ENCODE results near the gene MEI1.
"Not testable (repeated sequence)": the region's sequence is repeated elsewhere in the genome, so short reads cannot be mapped to it uniquely, and the experiment has no call there.

Gene MEI1

GRCh38 chr22:41681616-41682015 is 17.7 kb upstream of the MEI1 start:
- DNase-seq (ENCODE audit: low read depth, low spot score), result no peak

GRCh38 chr22:41682033-41682807 is 17.1 kb upstream of the MEI1 start:
- DNase-seq (ENCODE audit: low read depth, low spot score), result no peak

- no peak for DNase-seq (ENCODE audit: low read depth, low spot score)
Measured at GRCh38 chr22:41683052-41683451, 16.3 kb upstream of the MEI1 start.

- DNase-seq (ENCODE audit: low read depth, low spot score), result no peak
Measured at GRCh38 chr22:41683616-41684015, 15.7 kb upstream of the MEI1 start.

GRCh38 chr22:41684194-41684593 is 15.1 kb upstream of the MEI1 start:
- DNase-seq (ENCODE audit: low read depth, low spot score), result no peak

GRCh38 chr22:41686890-41687289 is 12.4 kb upstream of the MEI1 start:
- DNase-seq (ENCODE audit: low read depth, low spot score), result not testable (repeated sequence)

- DNase-seq (ENCODE audit: low read depth, low spot score), result no peak
Measured at GRCh38 chr22:41687901-41688364, 11.4 kb upstream of the MEI1 start.

- DNase-seq (ENCODE audit: low read depth, low spot score), result peak; percentile 71
Measured at GRCh38 chr22:41688365-41689211, 10.7 kb upstream of the MEI1 start, which contains the start of gene SNU13. Gene SNU13 (minus strand): TSS chr22:41688867. CDS start chr22:41688796, 71 bp downstream.

GRCh38 chr22:41690476-41690875 is 8.8 kb upstream of the MEI1 start:
- DNase-seq (ENCODE audit: low read depth, low spot score), result no peak

- DNase-seq (ENCODE audit: low read depth, low spot score), result no peak
Measured at GRCh38 chr22:41695211-41695610, 4.1 kb upstream of the MEI1 start.

GRCh38 chr22:41696703-41697102 is 2.6 kb upstream of the MEI1 start:
- DNase-seq (ENCODE audit: low read depth, low spot score), result no peak

- DNase-seq (ENCODE audit: low read depth, low spot score), result peak; percentile 52
Measured at GRCh38 chr22:41697126-41697775, 2.1 kb upstream of the MEI1 start.

GRCh38 chr22:41700108-41700364 is 733 bp downstream of the MEI1 start:
- DNase-seq (ENCODE audit: low read depth, low spot score), result no peak

- DNase-seq (ENCODE audit: low read depth, low spot score), result no peak
Measured at GRCh38 chr22:41702763-41703162, 3.5 kb downstream of the MEI1 start.

GRCh38 chr22:41709341-41709740 is 10.0 kb downstream of the MEI1 start:
- DNase-seq (ENCODE audit: low read depth, low spot score), result no peak

- no peak for DNase-seq (ENCODE audit: low read depth, low spot score)
Measured at GRCh38 chr22:41713004-41713403, 13.7 kb downstream of the MEI1 start.

- DNase-seq (ENCODE audit: low read depth, low spot score), result no peak
Measured at GRCh38 chr22:41722496-41722895, 23.2 kb downstream of the MEI1 start.

GRCh38 chr22:41725510-41726110 is 26.3 kb downstream of the MEI1 start:
- DNase-seq (ENCODE audit: low read depth, low spot score), result no peak

- no peak for DNase-seq (ENCODE audit: low read depth, low spot score)
Measured at GRCh38 chr22:41731609-41732008, 32.3 kb downstream of the MEI1 start.

- no peak for DNase-seq (ENCODE audit: low read depth, low spot score)
Measured at GRCh38 chr22:41732096-41732772, 32.9 kb downstream of the MEI1 start.

- DNase-seq (ENCODE audit: low read depth, low spot score), result not testable (repeated sequence)
Measured at GRCh38 chr22:41733241-41733640, 33.9 kb downstream of the MEI1 start.
